T47D (cell line): ENCODE results near the gene SMAP1.

ENCODE experiments used
- DNase-seq, 2 experiments: peaks; one replicate each; pipeline versions ENCODE4 v3.0.0 to v3.0.0-alpha.2; 2011 to 2012; ENCODE audit warnings: low read depth in 1 of 2, low spot score in 1 of 2
- JUND ChIP-seq: IDR thresholded peaks from 2 replicates; pipeline ENCODE4 v1.6.1; 2012; ENCODE audit warnings: low read depth
- in situ Hi-C: cut with HindIII; loops from 2 replicates; pipeline ENCODE4 v1.10.0; 2016; ENCODE audit warnings: low sequenced_read_pairs, low pct_unique_long_range_greater_than_20kb

Gene SMAP1

DNA sequence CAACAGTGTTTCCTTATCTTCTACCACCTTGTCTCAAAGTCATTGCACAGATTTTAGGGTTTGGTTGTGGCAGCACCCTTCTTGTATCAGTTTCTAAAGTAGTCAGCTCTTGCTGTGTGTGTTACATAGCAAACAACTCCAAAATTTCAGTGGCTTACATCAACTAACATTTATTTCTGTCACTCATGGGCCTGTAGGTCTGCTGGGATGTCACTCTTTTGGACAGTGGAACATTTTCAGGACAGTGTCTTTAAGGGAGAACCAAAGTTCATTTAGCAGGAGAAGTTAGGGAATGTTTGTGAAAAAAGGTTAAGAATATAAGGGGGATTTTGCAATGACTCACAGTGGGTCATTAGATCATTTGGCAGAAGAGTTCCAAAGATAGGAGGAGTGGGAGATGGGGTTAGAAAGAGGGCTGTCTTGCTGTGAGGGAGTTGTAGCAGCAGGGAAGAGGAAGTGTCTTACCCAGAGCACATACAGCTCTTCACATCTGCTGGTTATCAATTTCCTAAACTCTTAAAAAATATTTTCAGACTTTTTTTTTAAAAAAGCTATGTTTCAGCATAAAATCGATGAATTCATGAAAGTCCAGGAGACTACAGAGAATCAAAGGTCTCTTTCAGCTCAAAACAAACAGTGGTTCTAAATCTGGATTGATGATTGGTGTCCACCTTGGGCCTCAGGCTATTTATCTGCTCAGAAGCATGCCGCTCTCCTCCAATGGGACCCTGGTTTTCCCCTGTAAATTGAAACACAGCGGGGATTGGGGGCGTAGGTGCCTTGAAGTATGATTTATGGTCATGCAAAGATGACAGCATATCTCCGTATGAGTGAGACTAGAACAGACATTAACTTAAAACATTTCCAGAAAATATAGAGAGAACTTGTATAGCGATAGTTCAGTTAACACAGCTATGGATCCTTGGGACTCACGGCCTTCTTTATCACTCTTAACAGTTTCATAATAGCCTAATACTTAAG, 171.9 kb downstream of the SMAP1 start:
- in situ Hi-C loops: no loop called here
- DNase-seq: no peak
- TF ChIP-seq JUND: no peak

DNA sequence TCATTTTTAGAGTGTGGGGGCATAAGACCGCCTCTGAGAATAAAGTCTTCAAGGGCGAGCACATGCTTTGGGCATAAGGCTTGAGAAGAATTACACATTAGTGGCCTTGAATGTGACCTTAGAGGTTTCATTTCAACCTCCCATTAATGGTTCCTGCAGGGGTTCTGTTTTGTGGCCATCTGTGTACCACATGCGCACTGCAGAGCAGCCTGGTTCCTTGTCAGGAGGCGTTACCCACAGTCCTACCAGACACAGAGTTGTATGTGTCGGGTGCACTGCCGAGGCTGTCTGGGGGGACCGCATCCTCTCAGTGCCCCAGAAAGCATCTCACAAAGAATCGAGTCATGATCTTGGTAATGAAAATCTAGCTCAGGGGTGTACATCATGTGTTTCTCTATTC, 173.4 kb downstream of the SMAP1 start:
- no peak for TF ChIP-seq JUND
- in situ Hi-C loops: no loop called here
- no peak for DNase-seq

DNA sequence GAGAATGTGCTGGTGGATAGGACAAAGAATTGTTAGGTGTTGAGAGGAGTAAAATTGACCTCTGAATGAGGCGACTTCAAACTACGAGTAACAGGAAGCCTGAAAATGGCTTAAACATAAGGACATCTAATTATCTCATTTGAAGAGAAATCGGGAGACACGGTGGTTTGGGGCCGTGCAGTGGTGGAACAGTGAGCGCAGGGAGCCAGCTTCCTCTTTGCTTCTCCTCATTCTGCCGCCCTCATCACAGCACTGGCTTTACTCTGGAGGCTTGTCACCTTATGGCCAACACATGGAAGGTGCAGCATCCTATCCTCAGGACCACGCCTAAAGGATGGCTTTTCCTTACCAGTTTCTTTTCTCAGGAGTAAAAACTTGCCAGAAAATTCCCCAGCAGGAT, 174.9 kb downstream of the SMAP1 start:
- no peak for TF ChIP-seq JUND
- in situ Hi-C loops: no loop called here
- no peak for DNase-seq

DNA sequence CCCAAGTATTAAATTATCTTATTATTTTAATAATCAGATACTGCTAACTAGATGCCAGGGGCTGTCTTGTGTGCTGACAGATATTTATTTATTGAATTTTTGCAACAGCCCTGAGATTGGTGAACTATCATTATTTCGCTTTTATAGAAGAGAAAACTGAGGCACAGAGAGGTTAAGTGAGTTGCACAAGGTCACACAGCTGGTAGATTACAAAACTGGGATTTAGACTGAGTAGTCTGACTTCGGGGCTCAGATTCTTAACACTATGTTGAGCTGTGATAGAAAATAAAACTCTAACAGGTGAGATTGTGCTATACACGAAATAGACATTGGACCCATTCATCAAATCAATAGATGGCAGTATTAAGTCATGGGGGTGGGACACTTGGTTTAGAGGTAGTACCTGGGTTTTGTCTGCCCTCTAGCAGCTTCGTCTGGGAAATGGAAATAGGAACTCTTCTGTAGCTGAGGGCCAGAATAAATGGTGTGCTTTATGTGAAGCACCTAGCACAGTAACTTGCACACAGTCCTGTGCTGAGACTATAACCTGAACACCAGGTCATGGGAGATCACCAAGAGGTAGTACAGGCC, 175.7 kb downstream of the SMAP1 start:
- DNase-seq: no peak
- no peak for TF ChIP-seq JUND

DNA sequence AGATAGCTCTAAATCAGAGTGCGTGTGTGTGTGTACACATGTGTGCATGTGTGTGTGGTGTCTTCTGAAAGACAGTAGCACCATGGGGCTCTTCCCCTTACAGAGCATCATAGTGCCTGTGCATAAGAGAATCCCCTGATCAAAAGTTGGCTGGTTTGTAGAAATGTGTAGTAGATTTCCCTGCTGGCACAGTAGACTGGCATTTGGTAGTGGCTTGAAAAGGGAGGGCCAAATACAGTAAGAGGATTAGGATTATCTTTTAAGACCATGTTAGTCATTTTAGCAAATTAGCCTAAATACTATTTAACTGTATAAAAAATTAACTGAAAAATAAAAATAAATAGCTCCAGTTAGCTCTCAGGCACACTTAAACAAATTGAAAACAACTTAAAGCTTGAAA, 176.6 kb downstream of the SMAP1 start:
- in situ Hi-C loops: no loop called here

More for the DNA sequence above, 175.7 kb downstream of the SMAP1 start:
- in situ Hi-C loops: no loop called here

DNA sequence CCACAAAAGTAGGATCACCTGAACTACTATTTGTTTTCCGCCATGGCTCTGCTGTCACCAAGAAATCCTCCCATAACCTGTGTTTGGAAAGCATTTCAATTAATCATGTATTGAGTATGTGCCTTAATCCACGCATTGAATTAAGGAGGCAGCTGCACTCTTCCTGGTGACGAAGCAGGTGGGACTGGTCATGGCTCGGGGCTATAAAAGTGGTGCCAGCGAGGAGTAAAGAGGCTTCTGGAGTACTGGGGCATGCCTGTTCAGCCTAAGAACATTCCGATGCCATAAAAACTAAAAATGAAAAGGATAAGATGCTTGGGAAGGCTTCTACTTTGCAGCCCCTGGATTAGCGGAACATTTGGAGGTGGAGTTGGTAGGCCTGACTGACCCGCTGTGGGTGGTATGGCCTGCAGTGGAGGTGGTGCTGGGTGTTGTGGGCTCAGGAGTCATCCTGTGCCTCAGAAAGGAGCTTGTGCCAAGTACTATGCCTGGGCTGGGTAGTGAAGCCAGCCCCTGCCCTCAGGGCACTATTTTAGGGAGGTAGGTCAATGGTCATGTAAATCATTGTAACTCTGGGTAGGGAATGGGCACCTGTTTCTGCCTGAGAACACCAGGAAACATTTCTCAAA, 178.6 kb downstream of the SMAP1 start:
- no peak for DNase-seq
- in situ Hi-C loops: no loop called here
- no peak for TF ChIP-seq JUND

More for the DNA sequence above, 176.6 kb downstream of the SMAP1 start:
- no peak for TF ChIP-seq JUND
- DNase-seq: no peak

DNA sequence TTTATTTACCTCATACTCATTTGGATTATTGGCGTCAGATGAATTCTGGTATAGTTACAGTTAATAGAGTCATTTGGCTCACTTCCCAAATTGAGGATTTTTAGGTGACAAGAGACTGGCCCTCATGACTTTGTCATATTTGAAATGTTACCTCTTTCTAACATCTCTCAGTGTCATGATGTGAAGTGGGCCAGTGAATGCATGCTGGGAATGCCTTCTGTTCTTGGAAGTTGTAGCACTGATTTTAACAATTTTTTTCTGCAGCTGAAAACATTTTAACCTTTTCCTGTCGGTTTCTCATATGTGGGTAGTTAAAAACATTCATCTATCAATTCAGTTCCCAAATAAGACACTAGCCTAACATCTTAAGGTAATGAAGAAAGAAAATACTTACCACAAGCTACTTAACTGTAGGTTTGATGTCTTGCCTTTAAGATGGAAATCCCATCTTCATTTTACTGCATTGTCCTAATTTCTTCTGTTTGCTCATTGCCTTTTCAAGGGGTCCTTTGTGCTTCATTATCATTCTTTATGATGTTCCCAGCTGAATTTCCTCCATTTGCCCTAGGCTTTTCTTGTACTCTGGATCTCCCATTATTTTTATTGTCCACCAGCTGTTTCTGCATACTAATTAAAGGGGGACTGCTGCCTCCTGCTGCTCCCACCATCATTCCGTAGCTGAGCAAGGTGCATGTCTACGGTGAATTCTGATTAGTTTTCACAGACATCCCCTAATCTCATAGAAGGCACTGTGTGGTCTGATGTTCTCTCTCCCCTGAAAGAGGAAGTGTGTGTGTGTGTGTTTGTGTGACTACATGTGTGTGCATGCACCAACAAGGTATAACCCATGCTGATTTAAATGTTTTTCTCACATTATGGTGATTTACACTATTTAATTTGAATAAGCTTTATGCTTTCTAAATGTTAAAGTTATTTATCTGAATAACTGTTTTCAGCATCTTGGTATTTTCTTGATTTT, 179.7 kb downstream of the SMAP1 start:
- no peak for TF ChIP-seq JUND
- in situ Hi-C loops: no loop called here
- no peak for DNase-seq

DNA sequence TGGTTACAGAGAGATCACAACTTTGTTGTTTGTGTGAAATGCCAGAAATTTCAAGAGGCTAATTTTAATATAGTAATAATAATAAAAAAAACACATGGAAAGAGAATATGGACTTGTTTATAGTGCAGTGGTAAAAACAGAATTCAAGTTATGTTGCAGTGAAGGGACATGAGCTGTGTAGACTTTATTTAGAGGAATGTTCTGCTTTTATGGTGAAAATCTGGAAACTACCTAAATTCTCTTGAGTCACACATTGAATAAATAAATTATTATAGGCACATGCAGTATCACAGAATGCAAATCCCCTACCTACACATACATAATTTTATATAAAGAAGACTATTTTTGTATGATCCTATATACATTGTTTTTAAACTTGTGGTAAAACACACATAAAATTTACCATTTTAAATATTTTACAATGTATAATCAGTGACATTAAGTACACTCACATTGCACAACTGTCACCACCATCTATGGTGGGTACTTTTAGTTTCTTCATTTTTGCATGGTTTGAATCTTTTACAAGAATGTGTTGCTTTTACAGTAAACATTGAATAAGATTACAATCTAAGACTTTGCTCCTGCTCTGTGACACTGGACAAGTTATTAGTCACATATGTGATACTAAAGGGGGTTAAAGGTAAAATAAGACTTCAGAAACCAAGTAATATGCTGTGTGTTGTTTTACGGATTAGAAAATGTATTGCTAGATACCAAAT, 181.8 kb downstream of the SMAP1 start:
- no peak for DNase-seq
- no peak for TF ChIP-seq JUND
- in situ Hi-C loops: no loop called here

DNA sequence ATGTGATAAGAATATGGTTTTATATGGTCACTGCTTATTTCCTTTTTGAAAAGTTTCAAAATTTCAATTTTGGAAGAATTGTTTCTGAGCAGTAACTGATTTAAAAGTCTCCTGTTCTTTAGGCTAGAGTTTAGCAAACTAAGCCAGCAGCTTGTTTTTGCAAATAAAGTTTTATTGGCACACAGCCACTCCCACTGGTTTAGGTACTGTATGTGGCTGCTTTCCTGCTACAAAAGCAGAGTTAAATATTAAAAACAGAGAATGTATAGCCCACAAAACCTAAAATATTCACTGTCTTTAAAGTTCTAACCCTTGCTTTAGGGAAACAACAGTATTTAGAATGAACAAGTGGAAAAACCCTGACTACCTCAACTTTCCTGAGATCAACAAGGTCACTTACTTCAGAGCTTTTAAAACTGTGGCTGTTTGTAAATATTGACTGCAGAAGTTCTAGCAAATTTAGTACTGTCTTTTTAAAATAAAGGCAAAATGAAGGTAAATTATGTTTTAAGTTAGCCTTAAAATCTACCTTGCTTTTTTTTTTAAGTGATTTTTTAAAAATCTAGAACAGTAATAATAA, 185.1 kb downstream of the SMAP1 start:
- DNase-seq: no peak
- no peak for TF ChIP-seq JUND
- in situ Hi-C loops: no loop called here

DNA sequence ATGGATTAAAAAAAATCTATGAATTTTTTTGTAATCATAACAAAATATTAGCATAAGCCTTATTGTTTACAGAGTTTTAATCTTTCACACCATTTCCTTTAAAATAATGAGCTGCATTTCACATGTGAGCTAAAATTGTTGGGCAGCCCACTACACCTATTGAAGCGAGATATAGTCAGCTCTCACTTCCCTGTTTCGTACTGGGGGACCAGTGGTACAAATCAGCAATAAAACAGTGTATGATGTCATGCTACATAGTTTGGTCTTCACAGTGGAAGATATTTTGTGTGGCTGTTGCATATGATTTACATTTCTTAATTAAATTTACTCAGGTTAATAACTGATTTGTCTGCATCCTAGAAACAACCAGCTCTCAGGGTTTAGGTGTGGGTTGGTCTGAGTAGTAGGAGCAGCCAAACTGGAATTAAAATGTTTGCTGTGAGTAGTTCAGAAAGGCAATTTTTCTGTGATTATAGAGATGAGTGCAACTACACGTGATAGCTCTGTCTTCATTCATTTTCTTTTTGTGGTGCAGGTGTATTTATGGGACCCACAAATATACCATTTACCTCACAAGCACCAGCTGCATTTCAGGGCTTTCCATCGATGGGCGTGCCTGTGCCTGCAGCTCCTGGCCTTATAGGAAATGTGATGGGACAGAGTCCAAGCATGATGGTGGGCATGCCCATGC, 189.8 kb downstream of the SMAP1 start:
- DNase-seq: no peak
- in situ Hi-C loops: no loop called here
- TF ChIP-seq JUND: no peak

DNA sequence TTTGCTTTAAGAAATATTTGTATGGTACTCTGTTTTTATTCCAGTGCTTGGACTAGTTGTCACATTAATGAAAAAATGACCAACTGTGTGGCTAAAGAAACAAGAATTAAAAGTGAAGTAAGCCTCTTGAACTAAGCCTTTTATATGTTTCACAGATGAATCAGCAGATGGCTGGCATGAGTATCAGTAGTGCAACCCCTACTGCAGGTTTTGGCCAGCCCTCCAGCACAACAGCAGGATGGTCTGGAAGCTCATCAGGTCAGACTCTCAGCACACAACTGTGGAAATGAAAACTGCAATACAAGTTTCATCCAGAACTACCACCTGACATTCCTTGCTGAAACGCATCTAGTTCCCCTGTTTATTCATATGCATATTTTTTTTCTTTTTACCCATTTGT, 192.4 kb downstream of the SMAP1 start:
- in situ Hi-C loops: no loop called here
- DNase-seq: no peak
- TF ChIP-seq JUND: no peak
